Measurements from ENCODE around the gene PSKH1.
"Not testable (repeated sequence)": the region's sequence is repeated elsewhere in the genome, so short reads cannot be mapped to it uniquely, and the experiment has no call there.

GRCh38 chr16:67915496-67915769 lies 22.4 kb downstream of the PSKH1 start:
- not testable (repeated sequence) for TF ChIP-seq RAD21 (conservative IDR thresholded peaks at IDR 0.05); CTCF (IDR thresholded peaks at IDR 0.05; ENCODE audit: poor library complexity, severe bottlenecking); POLR2AphosphoS5 (IDR thresholded peaks at IDR 0.05)
